CD14-positive monocyte (primary cell): ENCODE measurements around the gene MFNG. TPM values are rescaled to one million over a fixed set of nuclear protein-coding genes. Genes with fewer than 3 reads are reported as not detected.

Experiments used
- DNase-seq, 3 donors: peaks; one replicate each; pipeline ENCODE4 v3.0.0-alpha.2; 2011 to 2022
- H2AFZ ChIP-seq: 2 replicates; pipeline ENCODE4 v1.6.0; 2012; ENCODE audit warnings: mild to moderate bottlenecking, low read depth, low read length, inconsistent platforms; ENCODE audit not compliant: insufficient read depth, poor library complexity, severe bottlenecking
- H3K27ac ChIP-seq, 2 donors: 1 replicate in 1 of 2; 2 replicates in 1 of 2; pipeline ENCODE4 v1.5.1; 2012 to 2013; ENCODE audit warnings: low read length in 2 of 2, control low read depth in 1 of 2, inconsistent platforms in 1 of 2, low read depth in 1 of 2, mild to moderate bottlenecking in 1 of 2
- H3K27me3 ChIP-seq, 2 donors: one replicate each; pipeline versions ENCODE4 v1.6.0 to v1.6.1; 2011 to 2013; ENCODE audit warnings: low read length in 2 of 2; ENCODE audit not compliant: control insufficient read depth in 2 of 2, insufficient read depth in 2 of 2
- H3K36me3 ChIP-seq, 2 donors: replicated peaks in 1 of 2; 1 replicate in 1 of 2; 2 replicates in 1 of 2; pipeline versions ENCODE4 v1.5.1 to v1.6.1; 2012 to 2013; ENCODE audit warnings: low read length in 2 of 2, control low read depth in 1 of 2, inconsistent platforms in 1 of 2, mild to moderate bottlenecking in 1 of 2; ENCODE audit not compliant: insufficient read depth in 2 of 2, control insufficient read depth in 1 of 2
- H3K4me1 ChIP-seq, 2 donors: 1 replicate in 1 of 2; 2 replicates in 1 of 2; pipeline versions ENCODE4 v1.5.1 to v1.6.1; 2012 to 2013; ENCODE audit warnings: low read length in 2 of 2, control low read depth in 1 of 2, inconsistent platforms in 1 of 2, mild to moderate bottlenecking in 1 of 2, moderate library complexity in 1 of 2; ENCODE audit not compliant: insufficient read depth in 2 of 2, control insufficient read depth in 1 of 2
- H3K4me2 ChIP-seq: replicated peaks from 2 replicates; pipeline ENCODE3; 2012; ENCODE audit warnings: low read length, moderate library complexity, mild to moderate bottlenecking; ENCODE audit not compliant: poor library complexity, severe bottlenecking; ENCODE audit errors: extremely low read depth
- H3K4me3 ChIP-seq, 3 experiments: fragments of 200-600 bp in 1 of 3; sonication (generic) in 1 of 3; replicated peaks in 1 of 3; 1 replicate in 2 of 3; 2 replicates in 1 of 3; pipeline ENCODE4 v1.5.1; 2011 to 2013; ENCODE audit warnings: low read length in 3 of 3, mild to moderate bottlenecking in 3 of 3, control low read depth in 2 of 3, low read depth in 2 of 3, inconsistent platforms in 1 of 3, moderate library complexity in 1 of 3
- H3K79me2 ChIP-seq: 2 replicates; pipeline ENCODE4 v1.6.0; 2012; ENCODE audit warnings: mild to moderate bottlenecking, control low read depth, inconsistent platforms, low read length, moderate library complexity; ENCODE audit not compliant: insufficient read depth
- H3K9ac ChIP-seq: 2 replicates; pipeline ENCODE4 v1.6.0; 2017; ENCODE audit warnings: low read length, mild to moderate bottlenecking; ENCODE audit not compliant: insufficient read depth, poor library complexity, severe bottlenecking
- H3K9me3 ChIP-seq, 2 donors: replicated peaks in 1 of 2; 1 replicate in 1 of 2; 2 replicates in 1 of 2; pipeline versions ENCODE4 v1.5.1 to v1.6.1; 2012 to 2013; ENCODE audit warnings: low read length in 2 of 2, control low read depth in 1 of 2; ENCODE audit not compliant: control insufficient read depth in 1 of 2, insufficient read depth in 1 of 2
- H4K20me1 ChIP-seq: 2 replicates; pipeline ENCODE4 v1.6.0; 2012; ENCODE audit warnings: mild to moderate bottlenecking, low read length, control low read depth, moderate library complexity; ENCODE audit not compliant: insufficient read depth
- H3K27ac Mint-ChIP-seq, 7 donors: one replicate each; pipeline ENCODE4 v1.8.0; 2020; ENCODE audit warnings: mild to moderate bottlenecking in 7 of 7, mixed read lengths in 7 of 7, moderate library complexity in 6 of 7, inconsistent platforms in 2 of 7
- H3K27me3 Mint-ChIP-seq, 3 donors: one replicate each; pipeline ENCODE4 v1.8.0; 2021 to 2022; ENCODE audit warnings: low read depth in 3 of 3, mild to moderate bottlenecking in 3 of 3, mixed read lengths in 3 of 3, moderate library complexity in 3 of 3, inconsistent platforms in 1 of 3
- H3K36me3 Mint-ChIP-seq, 2 donors: one replicate each; pipeline ENCODE4 v1.8.0; 2020; ENCODE audit warnings: mixed read lengths in 2 of 2, inconsistent platforms in 1 of 2, mild to moderate bottlenecking in 1 of 2
- H3K4me1 Mint-ChIP-seq: one replicate; pipeline ENCODE4 v1.8.0; 2020; ENCODE audit warnings: mild to moderate bottlenecking, mixed read lengths
- H3K4me3 Mint-ChIP-seq, 2 donors: one replicate each; pipeline ENCODE4 v1.8.0; 2020; ENCODE audit warnings: mild to moderate bottlenecking in 2 of 2, mixed read lengths in 2 of 2, moderate library complexity in 1 of 2
- H3K9me3 Mint-ChIP-seq, 7 donors: one replicate each; pipeline ENCODE4 v1.8.0; 2020 to 2022; ENCODE audit warnings: mixed read lengths in 7 of 7, mild to moderate bottlenecking in 6 of 7, moderate library complexity in 6 of 7, inconsistent platforms in 2 of 7
- CTCF ChIP-seq: fragments of 200-600 bp; IDR thresholded peaks from one replicate; pipeline ENCODE4 v1.8.0; 2022; ENCODE audit warnings: antibody characterized with exemption, mild to moderate bottlenecking
- WGBS: methylation state at CpG from one replicate; pipeline ENCODE4 v1.1.5; 2013; ENCODE audit warnings: missing lambda C conversion rate; ENCODE audit not compliant: insufficient coverage; 5-methylcytosine and 5-hydroxymethylcytosine counted together
- intact Hi-C, 2 donors: fragments of 100-400 bp; cut with micrococcal nuclease; formaldehyde crosslinking; loops; one replicate each; pipeline versions ENCODE4 v1.15.0 to v1.15.1; 2023
- polyA plus RNA-seq, 3 donors: library from polyadenylated mRNA; depleted of rRNA in 1 of 3; unstranded in 2 of 3; stranded (reverse) in 1 of 3; fragments of 300-500 nt in 2 of 3; fragments of >200 nt in 1 of 3; fragmentation: Illumina TruSeq in 2 of 3; gene quantifications; 1 replicate in 2 of 3; 2 replicates in 1 of 3; pipeline ENCODE4 v1.2.3, GENCODE V29; 2012 to 2021

MFNG gene
- polyA plus RNA-seq, 3 donors: 84.1 to 196 (median 181) TPM

- no peak overlapping the region for H3K27ac ChIP-seq
- H4K20me1 ChIP-seq: peaks cover 98% of the 10 kb centered on the region
- H3K9me3 Mint-ChIP-seq: no peaks in the 10 kb centered on the region
- 98% methylated on average over 11 of the region's 15 CpGs for WGBS
- no peak for TF ChIP-seq CTCF
- no peak overlapping the region for H3K9ac ChIP-seq
- H3K27ac Mint-ChIP-seq: peak overlapping the region in 2 of 7 donors; percentile 10 to 68
- no peak overlapping the region for H3K4me3 Mint-ChIP-seq
- no peak overlapping the region for H3K4me2 ChIP-seq
- peaks cover 63 to 89% of the 10 kb centered on the region in 2 donors for H3K36me3 Mint-ChIP-seq
- H3K4me3 ChIP-seq: no peak overlapping the region
- DNase-seq: no peak
- no peaks in the 10 kb centered on the region for H3K27me3 ChIP-seq
- H3K36me3 ChIP-seq: peaks cover 65 to 85% of the 10 kb centered on the region in 2 donors
- peaks cover 0 to 4% (median 4%) of the 10 kb centered on the region in 3 donors for H3K27me3 Mint-ChIP-seq
- H3K4me1 ChIP-seq: peaks cover 13 to 23% of the 10 kb centered on the region in 2 donors
- H2AFZ ChIP-seq: no peak overlapping the region
- H3K79me2 ChIP-seq: peaks cover 52% of the 10 kb centered on the region
- intact Hi-C loops: no loop called here
- peaks cover 28% of the 10 kb centered on the region for H3K4me1 Mint-ChIP-seq
- H3K9me3 ChIP-seq: no peaks in the 10 kb centered on the region
Measured at GRCh38 chr22:37479196-37479595, 7.0 kb downstream of the MFNG start.

GRCh38 chr22:37476389-37477329 is 9.5 kb downstream of the MFNG start:
- Histone ChIP-seq H3K4me3 (no peak overlapping the region), H3K27ac (no peak overlapping the region), H3K9ac (no peak overlapping the region), H4K20me1 (peaks cover 97% of the 10 kb centered on the region), H3K4me1 (no peaks in the 10 kb centered on the region), H2AFZ (no peak overlapping the region), H3K4me2 (no peak overlapping the region), H3K36me3 (peaks cover 82 to 98% of the 10 kb centered on the region in 2 donors), H3K27me3 (no peaks in the 10 kb centered on the region), H3K9me3 (no peaks in the 10 kb centered on the region), H3K79me2 (peaks cover 26% of the 10 kb centered on the region)
- WGBS: 97% methylated on average over 5 of the region's 14 CpGs
- Mint-ChIP-seq H3K9me3 (no peaks in the 10 kb centered on the region), H3K27ac (peak overlapping the region in 2 of 7 donors; percentile 58 to 59), H3K4me1 (peaks cover 5% of the 10 kb centered on the region), H3K27me3 (peaks cover 0 to 2% (median 1%) of the 10 kb centered on the region in 3 donors), H3K36me3 (peaks cover 69 to 97% of the 10 kb centered on the region in 2 donors), H3K4me3 (no peak overlapping the region)
- no peak for TF ChIP-seq CTCF
- DNase-seq: no peak
- intact Hi-C loops: no loop called here
